IMR-90 (cell line): Measurements from ENCODE around the gene EDIL3. TPM values are rescaled to one million over a fixed set of nuclear protein-coding genes. Genes with fewer than 3 reads are reported as not detected.

Experiments used
- ATAC-seq: fragments of 200-7000 bp; cut with Tn5 transposase; 2 replicates; pipeline ENCODE4 v1.9.1; 2020; ENCODE audit warnings: low read depth, mild to moderate bottlenecking, moderate library complexity
- BruUV-seq: library from RNA; stranded (reverse); fragments of 400-500 nt; replicated peaks from 2 replicates; lab custom pipeline; 2021; lab: Mats Ljungman, UMichigan
- CTCF ChIA-PET: fragments of 300-600 bp; formaldehyde crosslinking; extraction: SDS; loops from one replicate; lab custom pipeline; 2021; ENCODE audit warnings: antibody characterized with exemption; lab: Yijun Ruan, JAX
- POLR2A ChIA-PET: fragments of 300-600 bp; sonication (Branson Sonifier 250); formaldehyde crosslinking; loops from one replicate; lab custom pipeline; 2022; ENCODE audit warnings: antibody characterized with exemption; ENCODE audit not compliant: unreplicated experiment; lab: Charles Lee
- DNase-seq: peaks from one replicate; pipeline ENCODE4 v3.0.0; 2013
- H2AFZ ChIP-seq: replicated peaks from 2 replicates; pipeline ENCODE3; 2013; ENCODE audit warnings: low read length, mild to moderate bottlenecking; ENCODE audit not compliant: poor library complexity
- H2AK5ac ChIP-seq: 2 replicates; pipeline ENCODE4 v1.6.1; 2013; ENCODE audit warnings: low read depth, low read length, inconsistent platforms
- H2AK9ac ChIP-seq: replicated peaks from 2 replicates; pipeline ENCODE3; 2013; ENCODE audit warnings: mild to moderate bottlenecking, low read depth, low read length, moderate library complexity; ENCODE audit not compliant: poor library complexity
- H2BK120ac ChIP-seq: 2 replicates; pipeline ENCODE4 v1.6.1; 2013; ENCODE audit warnings: low read depth, low read length, inconsistent platforms
- H2BK15ac ChIP-seq: 3 replicates; pipeline ENCODE4 v1.6.1; 2013; ENCODE audit warnings: low read depth, low read length, inconsistent platforms
- H2BK20ac ChIP-seq: 2 replicates; pipeline ENCODE4 v1.6.1; 2013; ENCODE audit warnings: low read depth, mild to moderate bottlenecking, inconsistent platforms, low read length, moderate library complexity
- H2BK5ac ChIP-seq: 2 replicates; pipeline ENCODE4 v1.6.1; 2013; ENCODE audit warnings: mild to moderate bottlenecking, low read depth, low read length, inconsistent platforms; ENCODE audit not compliant: poor library complexity, severe bottlenecking
- H3K14ac ChIP-seq: replicated peaks from 2 replicates; pipeline ENCODE4 v1.6.1; 2013; ENCODE audit warnings: low read depth, low read length, inconsistent platforms
- H3K18ac ChIP-seq: 2 replicates; pipeline ENCODE4 v1.6.1; 2013; ENCODE audit warnings: low read depth, low read length, control low read depth
- H3K23ac ChIP-seq: 2 replicates; pipeline ENCODE4 v1.6.1; 2013; ENCODE audit warnings: low read depth, low read length, inconsistent platforms
- H3K27ac ChIP-seq: 2 replicates; pipeline ENCODE4 v1.5.1; 2013; ENCODE audit warnings: mild to moderate bottlenecking, control low read depth, low read length; ENCODE audit not compliant: insufficient read depth
- H3K27me3 ChIP-seq: 2 replicates; pipeline ENCODE4 v1.6.1; 2013; ENCODE audit warnings: low read length; ENCODE audit not compliant: control insufficient read depth, insufficient read depth
- H3K36me3 ChIP-seq: 2 replicates; pipeline ENCODE4 v1.6.1; 2013; ENCODE audit warnings: low read length, mixed read lengths; ENCODE audit not compliant: control insufficient read depth, insufficient read depth
- H3K4ac ChIP-seq: 2 replicates; pipeline ENCODE4 v1.6.1; 2013; ENCODE audit warnings: low read depth, low read length, inconsistent platforms
- H3K4me1 ChIP-seq: 2 replicates; pipeline ENCODE4 v1.6.1; 2013; ENCODE audit warnings: low read length, mixed read lengths; ENCODE audit not compliant: control insufficient read depth, insufficient read depth
- H3K4me2 ChIP-seq: 2 replicates; pipeline ENCODE4 v1.6.1; 2013; ENCODE audit warnings: low read depth, mild to moderate bottlenecking, control low read depth, low read length, moderate library complexity
- H3K4me3 ChIP-seq: 2 replicates; pipeline ENCODE4 v1.5.1; 2013; ENCODE audit warnings: low read depth, mild to moderate bottlenecking, control low read depth, low read length, moderate library complexity; ENCODE audit not compliant: insufficient read depth
- H3K56ac ChIP-seq: 2 replicates; pipeline ENCODE4 v1.6.1; 2013; ENCODE audit warnings: low read length, inconsistent platforms; ENCODE audit not compliant: insufficient read depth; ENCODE audit errors: extremely low read depth
- H3K79me1 ChIP-seq, 2 experiments: 2 replicates each; pipeline ENCODE4 v1.6.1; 2013; ENCODE audit warnings: low read length in 2 of 2, inconsistent platforms in 1 of 2, low read depth in 1 of 2
- H3K9ac ChIP-seq: 2 replicates; pipeline ENCODE4 v1.6.1; 2013; ENCODE audit warnings: low read depth, low read length, control low read depth
- H3K9me1 ChIP-seq: 2 replicates; pipeline ENCODE4 v1.6.1; 2013; ENCODE audit warnings: low read length, inconsistent platforms; ENCODE audit not compliant: insufficient read depth
- H3K9me3 ChIP-seq: 2 replicates; pipeline ENCODE4 v1.6.1; 2013; ENCODE audit warnings: low read length; ENCODE audit not compliant: control insufficient read depth, insufficient read depth
- H4K20me1 ChIP-seq: 2 replicates; pipeline ENCODE4 v1.6.1; 2013; ENCODE audit warnings: low read length, inconsistent platforms; ENCODE audit not compliant: insufficient read depth
- H4K5ac ChIP-seq: 2 replicates; pipeline ENCODE4 v1.6.1; 2013; ENCODE audit warnings: mild to moderate bottlenecking, low read depth, low read length, control low read depth
- H4K8ac ChIP-seq, 2 experiments: 2 replicates each; pipeline ENCODE4 v1.6.1; 2013; ENCODE audit warnings: low read depth in 2 of 2, low read length in 2 of 2, control low read depth in 1 of 2, inconsistent platforms in 1 of 2
- H4K91ac ChIP-seq: 2 replicates; pipeline ENCODE4 v1.6.1; 2013; ENCODE audit warnings: low read depth, low read length, inconsistent platforms; ENCODE audit not compliant: insufficient read depth
- BHLHE40 ChIP-seq: fragments of 150-350 bp; IDR thresholded peaks from 2 replicates; pipeline ENCODE4 v1.6.1; 2016; ENCODE audit warnings: mild to moderate bottlenecking, low read depth, low read length
- CHD1 ChIP-seq: IDR thresholded peaks from 2 replicates; pipeline ENCODE4 v1.6.1; 2012; ENCODE audit warnings: low read depth, low read length, improper control_type of control experiment
- CTCF ChIP-seq: conservative IDR thresholded peaks from 2 replicates; pipeline ENCODE4 v1.5.1; 2012; ENCODE audit warnings: mild to moderate bottlenecking, low read depth, low read length, improper control_type of control experiment
- ELK1 ChIP-seq: fragments of 150-350 bp; IDR thresholded peaks from 2 replicates; pipeline ENCODE4 v1.6.1; 2016; ENCODE audit warnings: low read depth, mild to moderate bottlenecking, low read length, moderate library complexity, borderline replicate concordance
- FOS ChIP-seq: fragments of 150-350 bp; IDR thresholded peaks from 2 replicates; pipeline ENCODE4 v1.6.1; 2016; ENCODE audit warnings: low read depth, low read length
- MAFK ChIP-seq: IDR thresholded peaks from 2 replicates; pipeline ENCODE4 v1.6.1; 2012; ENCODE audit warnings: low read depth, low read length, improper control_type of control experiment
- MAZ ChIP-seq: IDR thresholded peaks from 2 replicates; pipeline ENCODE4 v1.6.1; 2012; ENCODE audit warnings: low read depth, mild to moderate bottlenecking, low read length, improper control_type of control experiment, moderate library complexity, borderline replicate concordance
- MXI1 ChIP-seq: IDR thresholded peaks from 2 replicates; pipeline ENCODE4 v1.6.1; 2012; ENCODE audit warnings: low read depth, mild to moderate bottlenecking, low read length, moderate library complexity, borderline replicate concordance
- NFE2L2 ChIP-seq: fragments of 150-350 bp; IDR thresholded peaks from 2 replicates; pipeline ENCODE4 v1.6.1; 2016; ENCODE audit warnings: low read depth, mild to moderate bottlenecking, low read length
- RAD21 ChIP-seq: IDR thresholded peaks from 2 replicates; pipeline ENCODE4 v1.6.1; 2012; ENCODE audit warnings: low read length, improper control_type of control experiment
- RCOR1 ChIP-seq: IDR thresholded peaks from 2 replicates; pipeline ENCODE4 v1.6.1; 2012; ENCODE audit warnings: mild to moderate bottlenecking, low read length, improper control_type of control experiment; ENCODE audit not compliant: insufficient replicate concordance
- RFX5 ChIP-seq: IDR thresholded peaks from 2 replicates; pipeline ENCODE4 v1.8.0; 2012; ENCODE audit warnings: low read depth, mild to moderate bottlenecking, low read length, moderate library complexity
- SMC3 ChIP-seq: fragments of 150-350 bp; IDR thresholded peaks from 2 replicates; pipeline ENCODE4 v1.6.1; 2016; ENCODE audit warnings: low read depth, mild to moderate bottlenecking, antibody characterized with exemption, low read length, moderate library complexity
- WGBS, 2 experiments: methylation state at CpG; one replicate each; pipeline versions ENCODE4 v1.1.5 to v1.1.7; 2013; ENCODE audit warnings: missing lambda C conversion rate in 2 of 2; ENCODE audit not compliant: insufficient read length in 1 of 2; ENCODE audit errors: extremely low coverage in 2 of 2; 5-methylcytosine and 5-hydroxymethylcytosine counted together
- dilution Hi-C: fragments of 300-500 bp; cut with HindIII; formaldehyde crosslinking; loops from one replicate; pipeline ENCODE4 v1.14.3; 2018; ENCODE audit warnings: low sequenced_read_pairs; ENCODE audit not compliant: unreplicated experiment
- in situ Hi-C: fragments of 300-500 bp; cut with MboI; formaldehyde crosslinking; loops from 3 replicates; pipeline ENCODE4 v1.14.3; 2019; ENCODE audit warnings: low sequenced_read_pairs, inconsistent platforms, mixed read lengths
- intact Hi-C: fragments of 100-400 bp; cut with micrococcal nuclease; formaldehyde crosslinking; loops from 2 replicates; pipeline ENCODE4 v1.10.0; 2022
- polyA plus RNA-seq, 3 experiments: library from polyadenylated mRNA; depleted of rRNA; stranded (reverse); fragments of >200 nt; gene quantifications; 2 replicates each; pipeline ENCODE4 v1.2.3, GENCODE V29; 2012; ENCODE audit warnings: low replicate concordance in 1 of 3
- total RNA-seq: library from RNA; depleted of rRNA; stranded (reverse); fragments of >200 nt; gene quantifications from 2 replicates; pipeline ENCODE4 v1.2.3, GENCODE V29; 2012

Gene EDIL3
- total and polyA plus RNA-seq, 2 of the 4 experiments (the other 2 are of a cell fraction), result 55.5 to 82.8 TPM

- no peak for ATAC-seq
- in situ Hi-C loops (loop anchor here (5.0 kb wide), 2 partner anchors 449 to 654 kb away; partner anchors contain the start of gene HAPLN1), intact Hi-C loops (no loop called here), dilution Hi-C loops (no loop called here)
- H4K5ac ChIP-seq, result no peak overlapping the region; the same call in 1 of the 2 replicates
- no CpG with 5 or more reads among the region's 1 CpG for WGBS, 2 experiments
- no peak overlapping the region for H2BK20ac ChIP-seq
- H4K20me1 ChIP-seq, result no peaks in the 10 kb centered on the region
- H3K4me3 ChIP-seq, result no peak overlapping the region
- no peak overlapping the region for H3K9ac ChIP-seq
- H4K91ac ChIP-seq, result no peak overlapping the region
- H2AFZ ChIP-seq, result no peak overlapping the region
- H2AK9ac ChIP-seq, result no peak overlapping the region
- ChIA-PET CTCF (interaction anchor here (0.6 kb wide), 4 partner anchors 30 to 674 kb away, joined by 3 read pairs; no protein-coding TSS in a partner anchor), POLR2A (no interaction called here)
- peaks cover 8% of the 10 kb centered on the region; the same call in 1 of the 2 replicates for H3K4me1 ChIP-seq
- no peak overlapping the region for H3K27ac ChIP-seq
- H3K9me1 ChIP-seq, result peaks cover 3% of the 10 kb centered on the region; the same call in 1 of the 2 replicates
- 0 out of 2 replicates have a peak overlapping the region, but pooled peaks have one; percentile 80 for H3K18ac ChIP-seq
- no peaks in the 10 kb centered on the region for H3K9me3 ChIP-seq
- no peak for TF ChIP-seq CTCF
- TF ChIP-seq ELK1, result no peak
- no peak for TF ChIP-seq MAZ
- no peak for TF ChIP-seq RFX5
- TF ChIP-seq FOS, result no peak
- no peak for TF ChIP-seq SMC3
- no peak for TF ChIP-seq MXI1
- no peak for TF ChIP-seq MAFK
- TF ChIP-seq BHLHE40, result no peak
- no peak for TF ChIP-seq CHD1
- TF ChIP-seq RCOR1, result no peak
- no peak for TF ChIP-seq NFE2L2
- no peak for TF ChIP-seq RAD21
- no peaks in the 10 kb centered on the region for H3K27me3 ChIP-seq
- no peak overlapping the region; the same call in 1 of the 2 replicates for H2BK120ac ChIP-seq
- no peak overlapping the region for H3K4ac ChIP-seq
- no peak overlapping the region for H2AK5ac ChIP-seq
- BruUV-seq, result no TSS peak
- H2BK5ac ChIP-seq, result peak overlapping the region; percentile 74
- no peak overlapping the region for H3K14ac ChIP-seq
- H2BK15ac ChIP-seq, result no peak overlapping the region
- H4K8ac ChIP-seq, result no peak overlapping the region
- H3K79me1 ChIP-seq, result peaks cover 9 to 28% of the 10 kb centered on the region in 2 experiments; a peak in 3 of 4 replicates
- H3K36me3 ChIP-seq, result no peaks in the 10 kb centered on the region
- H3K56ac ChIP-seq, result no peak overlapping the region
- DNase-seq, result no peak
- H3K23ac ChIP-seq, result no peak overlapping the region
- H3K4me2 ChIP-seq, result no peak overlapping the region
Measured at GRCh38 chr5:84376346-84376745, 8.3 kb downstream of the EDIL3 start.
